Keratinocyte (primary cell): ENCODE data around the gene DDAH1. TPM values are rescaled to one million over a fixed set of nuclear protein-coding genes. Genes with fewer than 3 reads are reported as not detected.
A peak's percentile ranks its signal among the peaks of the same experiment; 100 is the strongest.

Source experiments
- DNase-seq: peaks from one replicate; pipeline ENCODE4 v3.0.0-alpha.2; 2011; ENCODE audit warnings: low read depth, missing footprints, low spot score
- FAIRE-seq: peaks from 2 replicates; lab custom pipeline; 2011; peaks lifted over from hg19 to GRCh38; lab: Jason Lieb, UNC
- H2AFZ ChIP-seq: 2 replicates; pipeline ENCODE4 v1.6.0; 2012; ENCODE audit warnings: low read length, control low read depth, inconsistent platforms; ENCODE audit not compliant: control insufficient read depth
- H3K27ac ChIP-seq: 2 replicates; pipeline ENCODE4 v1.5.1; 2011; ENCODE audit warnings: low read length; ENCODE audit not compliant: control insufficient read depth, insufficient read depth
- H3K27me3 ChIP-seq: 3 replicates; pipeline ENCODE4 v1.6.0; 2011; ENCODE audit warnings: low read length; ENCODE audit not compliant: control insufficient read depth, insufficient read depth; ENCODE audit errors: extremely low read depth
- H3K36me3 ChIP-seq, 2 experiments: 2 replicates in 1 of 2; 3 replicates in 1 of 2; pipeline ENCODE4 v1.5.1; 2011; ENCODE audit warnings: low read length in 2 of 2, mild to moderate bottlenecking in 1 of 2; ENCODE audit not compliant: control insufficient read depth in 2 of 2, insufficient read depth in 2 of 2; ENCODE audit errors: extremely low read depth in 1 of 2
- H3K4me1 ChIP-seq: 3 replicates; pipeline ENCODE4 v1.5.1; 2011; ENCODE audit warnings: low read length; ENCODE audit not compliant: control insufficient read depth, insufficient read depth; ENCODE audit errors: extremely low read depth
- H3K4me2 ChIP-seq: 3 replicates; pipeline ENCODE4 v1.6.0; 2011; ENCODE audit warnings: low read depth, low read length; ENCODE audit not compliant: control insufficient read depth, insufficient read depth; ENCODE audit errors: extremely low read depth
- H3K4me3 ChIP-seq, 3 experiments: fragments of 200-600 bp in 1 of 3; sonication (generic) in 1 of 3; 2 replicates in 2 of 3; 3 replicates in 1 of 3; pipeline ENCODE4 v1.5.1; 2011 to 2016; ENCODE audit warnings: low read length in 3 of 3, mild to moderate bottlenecking in 3 of 3, control low read depth in 2 of 3, inconsistent platforms in 1 of 3, low read depth in 1 of 3, mixed read lengths in 1 of 3, mixed run types in 1 of 3, moderate library complexity in 1 of 3; ENCODE audit not compliant: control insufficient read depth in 2 of 3, insufficient read depth in 2 of 3; ENCODE audit errors: extremely low read depth in 1 of 3
- H3K79me2 ChIP-seq: 2 replicates; pipeline ENCODE4 v1.6.0; 2012; ENCODE audit warnings: low read length; ENCODE audit not compliant: control insufficient read depth, insufficient read depth
- H3K9ac ChIP-seq: 3 replicates; pipeline ENCODE4 v1.6.0; 2011; ENCODE audit warnings: low read length; ENCODE audit not compliant: control insufficient read depth, insufficient read depth; ENCODE audit errors: extremely low read depth
- H3K9me1 ChIP-seq: 3 replicates; pipeline ENCODE4 v1.6.0; 2011; ENCODE audit warnings: low read length; ENCODE audit not compliant: control insufficient read depth, insufficient read depth; ENCODE audit errors: extremely low read depth
- H3K9me3 ChIP-seq: 2 replicates; pipeline ENCODE4 v1.5.1; 2012; ENCODE audit warnings: low read depth, low read length; ENCODE audit not compliant: control insufficient read depth
- H4K20me1 ChIP-seq: 3 replicates; pipeline ENCODE4 v1.6.0; 2011; ENCODE audit warnings: low read length; ENCODE audit not compliant: control insufficient read depth, insufficient read depth; ENCODE audit errors: extremely low read depth
- EZH2 ChIP-seq: IDR thresholded peaks from one replicate; pipeline ENCODE4 v1.6.1; 2012; ENCODE audit warnings: inconsistent platforms, mild to moderate bottlenecking, low read length, moderate library complexity
- dilution Hi-C: fragments of 300-500 bp; cut with MboI; formaldehyde crosslinking; loops from one replicate; pipeline ENCODE4 v1.7.0; 2020; ENCODE audit warnings: low sequenced_read_pairs; ENCODE audit not compliant: extremely low pct_ligation_motif_present
- polyA plus RNA-seq, 5 experiments: library from polyadenylated mRNA; depleted of rRNA in 3 of 5; stranded (reverse) in 3 of 5; stranded (forward) in 1 of 5; unstranded in 1 of 5; fragments of >200 nt; gene quantifications; 1 replicate in 1 of 5; 2 replicates in 3 of 5; 3 replicates in 1 of 5; pipeline versions ENCODE4 v1.2.1 to v1.2.3, GENCODE V29; 2011 to 2012; ENCODE audit warnings: missing spikeins in 2 of 5, low read depth in 1 of 5, low replicate concordance in 1 of 5
- TF ChIP-seq, protein P1 (sequence below), 3 experiments: IDR thresholded peaks in 1 of 3; conservative IDR thresholded peaks in 1 of 3; optimal IDR thresholded peaks in 1 of 3; 2 replicates in 2 of 3; 3 replicates in 1 of 3; pipeline versions ENCODE3 to v1.5.1; 2011; ENCODE audit warnings: low read length in 3 of 3, mild to moderate bottlenecking in 3 of 3, moderate library complexity in 2 of 3, control low read depth in 1 of 3, inconsistent platforms in 1 of 3; ENCODE audit not compliant: insufficient read depth in 2 of 3; ENCODE audit errors: extremely low read depth in 1 of 3

Gene DDAH1
- polyA plus RNA-seq, 1 donor (not counting 4 experiments of a cell fraction or from before 2014, with no cell fraction given), result 5.8 TPM

DNA sequence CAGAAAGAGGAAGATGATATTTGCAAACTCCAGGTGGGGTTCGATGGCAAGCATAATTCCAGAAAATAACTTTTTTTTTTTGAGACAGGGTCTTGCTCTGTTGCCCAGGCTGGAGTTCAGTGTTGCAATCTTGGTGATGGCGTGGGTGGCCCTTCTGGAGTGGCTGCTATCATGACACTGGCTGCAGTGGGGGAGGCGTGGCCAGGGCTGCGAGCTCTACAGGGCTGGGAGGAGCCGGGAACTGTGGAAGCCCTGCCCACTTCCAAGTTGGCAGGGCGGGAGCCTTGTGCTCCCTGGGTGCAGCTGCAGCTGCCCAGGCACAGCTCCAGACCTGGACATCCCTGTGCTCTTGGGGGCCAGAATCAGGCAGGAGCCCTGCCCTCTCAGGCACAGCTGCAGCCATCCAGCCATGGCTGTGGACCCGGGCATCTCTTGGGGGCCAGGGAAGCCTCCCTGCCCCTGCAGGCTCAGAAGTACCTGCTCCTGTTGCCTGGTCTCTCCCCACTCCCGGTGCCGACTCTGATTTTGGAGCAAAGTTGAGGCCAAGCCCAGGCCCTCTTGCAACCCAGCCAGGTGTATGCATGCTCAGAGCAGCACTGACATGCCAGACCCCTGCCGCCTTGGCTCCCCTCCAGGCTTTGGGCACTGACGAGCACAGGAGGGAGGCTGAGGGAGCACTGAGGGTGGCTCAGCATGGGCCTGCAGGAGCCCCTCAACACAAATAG, 181.3 kb downstream of the DDAH1 start:
- TF ChIP-seq, protein P1, sequence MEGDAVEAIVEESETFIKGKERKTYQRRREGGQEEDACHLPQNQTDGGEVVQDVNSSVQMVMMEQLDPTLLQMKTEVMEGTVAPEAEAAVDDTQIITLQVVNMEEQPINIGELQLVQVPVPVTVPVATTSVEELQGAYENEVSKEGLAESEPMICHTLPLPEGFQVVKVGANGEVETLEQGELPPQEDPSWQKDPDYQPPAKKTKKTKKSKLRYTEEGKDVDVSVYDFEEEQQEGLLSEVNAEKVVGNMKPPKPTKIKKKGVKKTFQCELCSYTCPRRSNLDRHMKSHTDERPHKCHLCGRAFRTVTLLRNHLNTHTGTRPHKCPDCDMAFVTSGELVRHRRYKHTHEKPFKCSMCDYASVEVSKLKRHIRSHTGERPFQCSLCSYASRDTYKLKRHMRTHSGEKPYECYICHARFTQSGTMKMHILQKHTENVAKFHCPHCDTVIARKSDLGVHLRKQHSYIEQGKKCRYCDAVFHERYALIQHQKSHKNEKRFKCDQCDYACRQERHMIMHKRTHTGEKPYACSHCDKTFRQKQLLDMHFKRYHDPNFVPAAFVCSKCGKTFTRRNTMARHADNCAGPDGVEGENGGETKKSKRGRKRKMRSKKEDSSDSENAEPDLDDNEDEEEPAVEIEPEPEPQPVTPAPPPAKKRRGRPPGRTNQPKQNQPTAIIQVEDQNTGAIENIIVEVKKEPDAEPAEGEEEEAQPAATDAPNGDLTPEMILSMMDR (optimal IDR thresholded peaks at IDR 0.05 in 1 of 3, IDR thresholded peaks at IDR 0.05 in 1 of 3, conservative IDR thresholded peaks at IDR 0.05 in 1 of 3; ENCODE audit: extremely low read depth in 1 of 3, insufficient read depth in 2 of 3, low read length in 3 of 3), result no peak
- no peak for TF ChIP-seq EZH2
- no peaks in the 10 kb centered on the region for H3K9me1 ChIP-seq
- H3K9me3 ChIP-seq, result no peaks in the 10 kb centered on the region
- H3K79me2 ChIP-seq, result no peaks in the 10 kb centered on the region
- DNase-seq, result no peak
- H4K20me1 ChIP-seq, result no peaks in the 10 kb centered on the region
- FAIRE-seq, result peak; percentile 52
- H2AFZ ChIP-seq, result peak overlapping the region; percentile 53
- H3K36me3 ChIP-seq, result no peaks in the 10 kb centered on the region
- H3K4me3 ChIP-seq, result no peak overlapping the region
- H3K4me2 ChIP-seq, result no peak overlapping the region
- H3K27me3 ChIP-seq, result no peaks in the 10 kb centered on the region
- H3K9ac ChIP-seq, result no peak overlapping the region
- dilution Hi-C loops, result no loop called here
- H3K27ac ChIP-seq, result no peak overlapping the region
- H3K4me1 ChIP-seq, result peaks cover 36% of the 10 kb centered on the region

DNA sequence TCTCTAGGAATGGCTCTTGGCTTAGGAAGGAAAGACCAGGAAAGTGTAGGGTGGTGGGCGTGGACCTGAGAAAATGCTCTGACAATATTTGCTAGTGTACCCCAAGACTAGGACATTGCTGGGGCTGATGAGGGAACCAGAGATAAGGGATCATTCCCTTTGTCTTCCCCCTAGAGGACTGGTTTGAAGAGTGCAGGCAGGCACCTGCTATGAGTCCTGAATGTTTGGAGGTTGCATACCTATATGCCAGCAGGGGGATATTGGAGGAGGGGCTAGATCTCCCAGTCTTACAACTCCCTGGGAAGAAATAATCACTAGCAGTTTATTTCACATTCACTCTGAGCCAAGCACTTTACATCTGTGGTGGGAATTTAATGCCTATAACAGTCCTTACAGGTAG, 182.5 kb downstream of the DDAH1 start:
- no peaks in the 10 kb centered on the region for H3K27me3 ChIP-seq
- no peaks in the 10 kb centered on the region for H3K9me1 ChIP-seq
- H3K79me2 ChIP-seq, result no peaks in the 10 kb centered on the region
- no peaks in the 10 kb centered on the region for H3K9me3 ChIP-seq
- no peaks in the 10 kb centered on the region for H4K20me1 ChIP-seq
- dilution Hi-C loops, result no loop called here
- H3K4me3 ChIP-seq, result no peak overlapping the region
- DNase-seq (no peak), FAIRE-seq (no peak)
- H3K27ac ChIP-seq, result no peak overlapping the region
- TF ChIP-seq EZH2, result no peak
- TF ChIP-seq, protein P1 (optimal IDR thresholded peaks at IDR 0.05 in 1 of 3, IDR thresholded peaks at IDR 0.05 in 1 of 3, conservative IDR thresholded peaks at IDR 0.05 in 1 of 3; ENCODE audit: extremely low read depth in 1 of 3, insufficient read depth in 2 of 3, low read length in 3 of 3), result peak; percentile 11 to 55 (median 32)
- H2AFZ ChIP-seq, result no peak overlapping the region
- no peak overlapping the region for H3K4me2 ChIP-seq
- no peaks in the 10 kb centered on the region for H3K36me3 ChIP-seq
- H3K4me1 ChIP-seq, result peaks cover 36% of the 10 kb centered on the region
- no peak overlapping the region for H3K9ac ChIP-seq
